Stimulated activated CD8-positive, alpha-beta memory T cell treated with anti-CD3 and anti-CD28 coated beads, Interleukin-12 subunit alpha, Interleukin-12 subunit beta, amount 100 ng/mL, for 24 hours (primary cell): Measurements from ENCODE around the gene TMEM184A.

Source experiments
- DNase-seq: peaks from one replicate; pipeline ENCODE4 v3.0.0-alpha.2; 2020; ENCODE audit errors: extremely low read depth

TMEM184A gene

GRCh38 chr7:1567896-1568510 is 12.0 kb upstream of the TMEM184A start:
- DNase-seq, result no peak

- no peak for DNase-seq
Measured at GRCh38 chr7:1567049-1567771, 11.2 kb upstream of the TMEM184A start.

- DNase-seq, result no peak
Measured at GRCh38 chr7:1566687-1567048, 10.7 kb upstream of the TMEM184A start.

- DNase-seq, result no peak
Measured at GRCh38 chr7:1564603-1565022, 8.6 kb upstream of the TMEM184A start.

- no peak for DNase-seq
Measured at GRCh38 chr7:1563981-1564602, 8.1 kb upstream of the TMEM184A start.

- no peak for DNase-seq
Measured at GRCh38 chr7:1562597-1563051, 6.6 kb upstream of the TMEM184A start.

- DNase-seq, result no peak
Measured at GRCh38 chr7:1562116-1562515, 6.1 kb upstream of the TMEM184A start.

- no peak for DNase-seq
Measured at GRCh38 chr7:1561036-1561940, 5.3 kb upstream of the TMEM184A start.

GRCh38 chr7:1560620-1561031 is 4.6 kb upstream of the TMEM184A start:
- DNase-seq, result no peak

- DNase-seq, result no peak
Measured at GRCh38 chr7:1559626-1560590, 3.9 kb upstream of the TMEM184A start.

GRCh38 chr7:1558841-1559625 is 3.0 kb upstream of the TMEM184A start:
- no peak for DNase-seq

GRCh38 chr7:1558181-1558811 is 2.3 kb upstream of the TMEM184A start:
- DNase-seq, result no peak

- DNase-seq, result no peak
Measured at GRCh38 chr7:1557771-1558170, 1.8 kb upstream of the TMEM184A start.

- DNase-seq, result no peak
Measured at GRCh38 chr7:1557006-1557405, 1.0 kb upstream of the TMEM184A start.

- no peak for DNase-seq
Measured at GRCh38 chr7:1555046-1555812, 776 bp downstream of the TMEM184A start.

- no peak for DNase-seq
Measured at GRCh38 chr7:1554333-1555045, 1.5 kb downstream of the TMEM184A start.

GRCh38 chr7:1553512-1554210 is 2.3 kb downstream of the TMEM184A start:
- no peak for DNase-seq

- no peak for DNase-seq
Measured at GRCh38 chr7:1552200-1552599, 3.8 kb downstream of the TMEM184A start.
